GM12892 (cell line): Measurements from ENCODE around the gene UBE2L6.

Experiments used
- POLR2A ChIP-seq: IDR thresholded peaks from 2 replicates; pipeline ENCODE4 v1.6.1; 2011; ENCODE audit warnings: low read depth, low read length, control low read depth
- POLR2AphosphoS5 ChIP-seq: IDR thresholded peaks from 2 replicates; pipeline ENCODE4 v1.6.1; 2011; ENCODE audit warnings: low read depth, low read length, control low read depth
- TAF1 ChIP-seq: IDR thresholded peaks from 2 replicates; pipeline ENCODE4 v1.6.1; 2011; ENCODE audit warnings: low read depth, mild to moderate bottlenecking, control low read depth, low read length, borderline replicate concordance

- TF ChIP-seq POLR2A (no peak), POLR2AphosphoS5 (no peak), TAF1 (no peak)
Observed at GRCh38 chr11:57568330-57568766, 876 bp upstream of the UBE2L6 start.
